Measurements from ENCODE around the gene FIGN.

The FIGN gene

DNA sequence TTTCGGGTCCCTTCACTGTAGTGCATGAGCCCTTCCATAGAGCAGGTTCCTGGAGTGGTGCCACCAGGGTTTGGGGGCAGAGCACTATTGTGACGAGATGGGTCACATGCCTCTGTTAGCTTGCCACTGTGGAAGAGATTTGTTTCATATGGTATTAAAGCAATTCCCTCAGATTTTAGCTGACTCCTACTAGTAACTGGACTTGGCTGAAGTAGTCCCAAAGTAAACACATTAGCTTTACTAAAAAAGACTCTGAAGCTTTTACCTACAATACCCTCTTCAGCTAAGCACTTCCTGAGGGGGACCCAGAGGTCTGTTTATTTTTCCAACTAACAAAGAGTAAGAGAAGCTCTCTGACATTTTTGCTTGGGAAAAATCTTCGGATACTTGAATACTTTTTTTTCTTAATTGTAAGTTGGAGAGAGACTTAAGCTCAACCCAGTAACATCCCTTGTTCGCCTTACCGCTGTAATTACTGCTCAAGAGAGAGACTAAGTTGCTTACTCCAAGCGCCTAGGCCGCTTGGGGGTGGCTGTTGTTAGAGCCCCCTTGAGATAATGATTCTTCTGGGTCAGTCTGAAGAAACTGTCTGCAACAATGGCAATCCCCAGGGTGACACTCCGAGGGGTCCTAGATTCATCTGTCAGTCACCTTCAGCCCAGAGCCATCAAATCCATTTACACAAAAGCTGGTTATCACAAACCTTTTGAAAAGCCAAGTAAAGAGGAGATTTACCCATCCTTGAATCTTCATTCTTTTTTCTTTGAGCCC is 177.4 kb downstream of the FIGN start:
- DNase-seq (ENCODE audit: low spot score) = no peak

DNA sequence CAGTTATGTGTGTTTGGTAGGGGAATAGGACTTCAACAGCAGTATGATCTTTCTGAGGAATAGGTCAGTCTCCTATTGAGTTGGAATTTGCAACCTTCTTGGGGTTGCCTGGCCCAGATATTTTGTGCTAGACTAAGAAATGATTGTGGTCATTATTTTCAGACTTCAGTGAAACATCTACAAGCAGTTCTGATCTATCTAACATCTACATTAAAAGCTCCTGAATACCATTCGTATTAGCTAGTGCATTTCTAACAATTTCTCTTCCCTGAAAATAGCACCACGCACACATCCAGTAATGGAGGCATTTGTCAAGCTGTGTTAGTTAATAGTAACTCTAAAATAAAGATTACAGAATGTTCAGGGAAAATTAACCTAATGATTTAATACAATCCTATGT is 179.3 kb downstream of the FIGN start:
- no peak for DNase-seq (ENCODE audit: low spot score)

DNA sequence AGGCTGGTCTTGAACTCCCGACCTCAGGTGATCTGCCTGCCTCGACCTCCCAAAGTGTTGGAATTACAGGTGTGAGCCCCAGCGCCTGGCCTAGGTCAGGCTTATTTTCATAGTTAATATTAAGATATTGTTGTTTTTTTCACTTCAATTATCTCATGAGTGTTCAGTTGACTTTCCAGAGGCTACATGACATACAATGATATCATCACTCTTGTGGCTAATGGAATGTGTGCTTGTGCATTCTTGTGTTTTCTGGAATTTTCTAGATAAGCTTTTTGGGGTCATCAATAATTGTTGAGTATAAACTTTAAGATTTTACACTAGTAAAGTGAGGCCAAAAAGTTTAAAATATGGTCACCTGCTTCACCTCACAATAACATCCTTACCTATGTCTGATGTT is 180.9 kb downstream of the FIGN start:
- no peak for DNase-seq (ENCODE audit: low spot score)

DNA sequence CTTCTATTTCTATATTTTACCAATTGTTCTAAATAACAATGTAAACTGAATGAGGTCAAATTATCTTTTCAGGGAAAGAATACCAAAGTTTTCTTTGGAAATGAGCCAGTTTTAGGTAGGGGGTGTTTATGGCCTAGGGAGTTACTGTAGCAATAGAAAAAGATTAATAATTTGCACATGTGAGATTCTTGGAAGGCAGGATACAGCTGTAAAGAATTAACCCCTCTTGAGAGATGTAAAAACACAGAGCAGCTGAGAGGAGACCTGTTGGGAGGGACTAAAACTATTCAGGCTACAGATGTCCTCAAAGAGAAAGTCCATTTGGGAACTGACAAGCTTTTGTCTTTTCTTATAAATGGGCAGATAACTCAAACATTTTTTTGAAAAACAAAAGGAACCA is 182.2 kb downstream of the FIGN start:
- DNase-seq (ENCODE audit: low spot score) = no peak

DNA sequence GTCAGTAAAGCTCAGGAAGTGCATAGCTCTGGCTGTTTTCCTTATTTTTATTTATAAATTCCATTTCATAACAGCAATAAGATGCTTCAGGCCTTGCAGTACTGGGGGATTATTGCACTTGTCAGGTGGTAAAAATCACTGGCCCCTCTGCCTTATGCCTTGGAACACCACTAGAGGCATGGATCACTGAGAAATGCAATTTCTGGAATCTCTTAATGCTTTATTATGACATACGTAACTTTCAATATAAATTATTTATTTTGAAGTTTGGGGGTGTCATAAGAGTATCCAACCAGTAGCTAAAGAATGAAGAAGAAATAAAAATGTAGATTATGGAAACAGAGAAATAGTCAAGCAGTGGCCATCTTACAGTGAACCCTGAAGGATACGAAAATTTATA is 183.1 kb downstream of the FIGN start:
- DNase-seq (ENCODE audit: low spot score) = no peak

DNA sequence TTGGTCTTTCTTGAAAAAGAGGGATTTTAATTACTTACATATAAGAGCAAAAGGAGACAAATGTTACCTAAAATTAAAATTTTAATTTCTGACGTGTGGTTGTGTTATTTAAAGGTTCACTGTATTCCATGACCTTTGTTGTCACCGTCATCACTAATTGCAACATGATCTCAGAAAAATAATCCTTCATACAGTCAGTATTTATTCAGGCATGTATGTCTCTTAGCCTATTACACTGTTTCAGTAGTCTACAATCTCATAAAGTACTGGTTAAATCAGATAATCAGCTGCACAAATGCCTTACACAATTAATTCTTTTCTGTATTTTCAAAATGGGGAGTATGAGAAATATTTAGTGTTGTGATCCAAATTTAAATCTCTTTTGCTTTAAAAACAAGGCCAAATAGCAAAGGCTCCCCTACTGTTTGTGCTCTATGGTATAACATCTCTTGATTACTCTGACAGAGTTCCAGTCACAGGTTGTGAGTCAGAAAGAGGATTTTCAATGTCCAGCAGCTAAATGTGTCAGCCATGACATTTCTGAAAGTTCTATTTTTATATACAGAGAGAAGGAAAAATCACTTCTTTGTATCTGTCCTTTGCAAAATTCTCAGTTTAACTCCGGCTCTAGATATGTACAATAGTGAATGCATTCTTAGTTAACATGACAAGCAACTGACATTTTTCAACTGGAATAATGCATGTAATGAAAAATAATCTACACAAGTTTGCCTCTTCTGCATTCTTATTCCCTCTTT is 184.0 kb downstream of the FIGN start:
- no peak for DNase-seq (ENCODE audit: low spot score)

DNA sequence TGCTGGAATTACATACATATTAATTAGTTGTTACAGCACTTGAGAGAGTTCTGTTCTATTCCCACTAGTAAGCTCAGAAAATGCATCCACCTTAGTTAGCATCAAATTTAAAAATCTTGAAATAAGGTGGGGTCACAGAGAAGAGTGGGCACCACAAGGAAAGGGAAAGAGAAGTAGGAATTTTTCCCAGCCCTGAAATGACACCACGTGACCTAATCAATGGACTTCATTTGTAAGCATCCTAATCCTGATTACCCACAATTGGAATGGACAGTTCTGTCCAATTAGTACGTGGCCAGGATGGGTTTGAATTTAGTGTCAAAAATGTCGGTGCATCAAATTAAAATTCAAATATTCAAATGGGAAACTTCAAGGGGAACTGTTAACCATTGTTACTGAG is 186.8 kb downstream of the FIGN start:
- DNase-seq (ENCODE audit: low spot score) = no peak

All from HuH-7.5 (cell line).